Measurements from ENCODE around the gene MEG3.
"Not testable (repeated sequence)": the region's sequence is repeated elsewhere in the genome, so short reads cannot be mapped to it uniquely, and the experiment has no call there.

MEG3 gene

GRCh38 chr14:100813291-100813690 lies 12.6 kb upstream of the MEG3 start:
- DNase-seq (ENCODE audit: low read depth in 1 of 2, low spot score in 1 of 2) = no peak

- no peak for DNase-seq (ENCODE audit: low read depth in 1 of 2, low spot score in 1 of 2)
Observed at GRCh38 chr14:100815478-100816285, 10.2 kb upstream of the MEG3 start.

GRCh38 chr14:100816286-100816949 lies 9.5 kb upstream of the MEG3 start:
- DNase-seq (ENCODE audit: low read depth in 1 of 2, low spot score in 1 of 2) = no peak

- DNase-seq (ENCODE audit: low read depth in 1 of 2, low spot score in 1 of 2) = no peak
Observed at GRCh38 chr14:100816950-100817901, 8.7 kb upstream of the MEG3 start.

GRCh38 chr14:100818221-100818699 lies 7.7 kb upstream of the MEG3 start:
- no peak for DNase-seq (ENCODE audit: low read depth in 1 of 2, low spot score in 1 of 2)

GRCh38 chr14:100818923-100819322 lies 7.0 kb upstream of the MEG3 start:
- not testable (repeated sequence) for DNase-seq (ENCODE audit: low read depth in 1 of 2, low spot score in 1 of 2)

GRCh38 chr14:100819453-100819828 lies 6.5 kb upstream of the MEG3 start:
- no peak for DNase-seq (ENCODE audit: low read depth in 1 of 2, low spot score in 1 of 2)

- no peak for DNase-seq (ENCODE audit: low read depth in 1 of 2, low spot score in 1 of 2)
Observed at GRCh38 chr14:100819829-100820475, 6.0 kb upstream of the MEG3 start.

- DNase-seq (ENCODE audit: low read depth in 1 of 2, low spot score in 1 of 2) = no peak
Observed at GRCh38 chr14:100820957-100821356, 5.0 kb upstream of the MEG3 start.

- DNase-seq (ENCODE audit: low read depth in 1 of 2, low spot score in 1 of 2) = no peak
Observed at GRCh38 chr14:100822013-100822412, 3.9 kb upstream of the MEG3 start.

- DNase-seq (ENCODE audit: low read depth in 1 of 2, low spot score in 1 of 2) = no peak
Observed at GRCh38 chr14:100822532-100823296, 3.2 kb upstream of the MEG3 start.

GRCh38 chr14:100823413-100824080 lies 2.4 kb upstream of the MEG3 start:
- no peak for DNase-seq (ENCODE audit: low read depth in 1 of 2, low spot score in 1 of 2)

GRCh38 chr14:100824091-100824551 lies 1.8 kb upstream of the MEG3 start:
- DNase-seq (ENCODE audit: low read depth in 1 of 2, low spot score in 1 of 2) = no peak

- no peak for DNase-seq (ENCODE audit: low read depth in 1 of 2, low spot score in 1 of 2)
Observed at GRCh38 chr14:100824901-100825712, 811 bp upstream of the MEG3 start.

GRCh38 chr14:100826391-100827100 lies 628 bp downstream of the MEG3 start:
- DNase-seq (ENCODE audit: low read depth in 1 of 2, low spot score in 1 of 2) = no peak

- DNase-seq (ENCODE audit: low read depth in 1 of 2, low spot score in 1 of 2) = no peak
Observed at GRCh38 chr14:100827101-100828021, 1.4 kb downstream of the MEG3 start.
